ENCODE data around the gene STX11.

DNA sequence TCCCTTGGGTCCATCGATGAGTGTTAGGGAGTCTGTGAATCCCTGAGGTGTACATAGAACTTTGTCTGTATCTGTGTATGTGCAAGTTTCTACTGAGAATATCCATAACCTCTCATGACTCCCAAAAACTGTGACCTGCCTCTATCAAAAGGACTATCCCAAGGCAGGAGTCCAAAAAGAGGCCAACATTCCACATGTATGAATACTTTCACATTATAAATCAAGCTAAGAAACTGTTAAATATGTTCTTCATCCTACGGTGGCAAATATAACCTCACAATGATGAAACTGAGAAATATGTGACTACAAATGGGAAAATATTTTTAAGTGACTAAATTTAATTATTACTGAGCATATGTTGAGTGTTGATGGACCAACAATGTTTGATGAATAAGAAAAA is 16.1 kb upstream of the STX11 start:
- TF ChIP-seq, protein P1, sequence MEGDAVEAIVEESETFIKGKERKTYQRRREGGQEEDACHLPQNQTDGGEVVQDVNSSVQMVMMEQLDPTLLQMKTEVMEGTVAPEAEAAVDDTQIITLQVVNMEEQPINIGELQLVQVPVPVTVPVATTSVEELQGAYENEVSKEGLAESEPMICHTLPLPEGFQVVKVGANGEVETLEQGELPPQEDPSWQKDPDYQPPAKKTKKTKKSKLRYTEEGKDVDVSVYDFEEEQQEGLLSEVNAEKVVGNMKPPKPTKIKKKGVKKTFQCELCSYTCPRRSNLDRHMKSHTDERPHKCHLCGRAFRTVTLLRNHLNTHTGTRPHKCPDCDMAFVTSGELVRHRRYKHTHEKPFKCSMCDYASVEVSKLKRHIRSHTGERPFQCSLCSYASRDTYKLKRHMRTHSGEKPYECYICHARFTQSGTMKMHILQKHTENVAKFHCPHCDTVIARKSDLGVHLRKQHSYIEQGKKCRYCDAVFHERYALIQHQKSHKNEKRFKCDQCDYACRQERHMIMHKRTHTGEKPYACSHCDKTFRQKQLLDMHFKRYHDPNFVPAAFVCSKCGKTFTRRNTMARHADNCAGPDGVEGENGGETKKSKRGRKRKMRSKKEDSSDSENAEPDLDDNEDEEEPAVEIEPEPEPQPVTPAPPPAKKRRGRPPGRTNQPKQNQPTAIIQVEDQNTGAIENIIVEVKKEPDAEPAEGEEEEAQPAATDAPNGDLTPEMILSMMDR (IDR thresholded peaks at IDR 0.05): no peak
- no peak for TF ChIP-seq POLR2A (IDR thresholded peaks at IDR 0.05)
